DMS 273 (cell line): Measurements from ENCODE around the gene RAPGEF1.
"Not testable (repeated sequence)": the region's sequence is repeated elsewhere in the genome, so short reads cannot be mapped to it uniquely, and the experiment has no call there.

Experiments used
- DNase-seq: peaks from one replicate; lab custom pipeline; 2025; ENCODE audit not compliant: unreplicated experiment; lab: John Stamatoyannopoulos, UW

RAPGEF1 gene

GRCh38 chr9:131656356-131657036 lies 83.4 kb downstream of the RAPGEF1 start:
- DNase-seq: no peak

DNA sequence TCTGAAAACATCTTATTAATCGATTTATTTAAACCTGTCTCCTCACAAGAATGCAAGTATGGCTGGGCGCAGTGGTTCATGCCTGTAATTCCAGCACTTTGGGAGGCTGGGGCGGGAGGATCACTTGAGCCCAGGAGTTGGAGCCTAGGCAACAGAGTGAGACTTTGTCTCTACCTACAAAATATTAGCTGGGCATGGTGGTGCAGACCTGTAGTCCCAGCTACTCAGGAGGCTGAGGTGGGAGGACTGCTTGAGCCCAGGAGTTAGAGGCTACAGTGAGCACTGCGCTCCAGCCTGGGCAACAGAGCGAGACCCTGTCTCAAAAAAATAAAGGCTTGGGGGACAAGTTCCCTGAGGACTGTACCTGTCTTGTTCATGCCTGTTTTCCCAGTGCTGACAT lies 85.5 kb downstream of the RAPGEF1 start:
- not testable (repeated sequence) for DNase-seq

DNA sequence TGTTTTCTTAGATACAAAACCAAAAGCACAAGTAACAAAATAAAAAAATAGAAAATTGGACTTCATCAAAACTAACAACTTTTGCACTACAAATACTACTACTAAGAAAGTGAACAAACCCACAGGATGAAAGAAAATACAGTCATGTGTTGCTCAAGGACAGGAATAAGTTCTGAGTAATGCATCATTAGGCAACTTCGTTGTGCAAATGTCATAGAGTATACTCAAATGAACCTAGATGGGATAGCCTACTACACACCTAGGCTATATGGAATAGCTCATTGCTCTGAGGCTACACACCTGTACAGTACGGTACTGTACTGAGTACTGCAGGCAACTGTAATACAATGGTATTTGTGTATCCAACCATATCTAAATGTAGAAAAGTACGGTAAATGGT lies 88.3 kb downstream of the RAPGEF1 start:
- no peak for DNase-seq

DNA sequence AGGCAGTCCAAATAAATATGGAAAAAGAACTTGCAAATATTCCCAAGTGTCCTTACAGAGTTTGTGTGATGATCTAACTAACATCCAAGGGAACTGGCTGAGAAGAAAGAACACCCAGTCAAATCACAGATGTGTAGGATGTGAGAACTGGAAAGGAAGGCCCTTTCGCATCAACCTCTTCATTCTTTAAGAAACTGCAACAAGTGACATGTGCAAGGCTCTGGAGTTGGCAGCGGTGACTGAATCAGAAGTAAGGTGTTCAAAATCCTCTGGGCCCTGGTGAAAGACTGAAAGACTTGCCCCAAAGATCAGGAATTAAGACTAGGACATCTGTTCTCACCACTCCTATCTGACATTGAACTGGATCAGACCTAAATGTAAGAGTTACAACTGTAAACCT lies 88.7 kb downstream of the RAPGEF1 start:
- no peak for DNase-seq

DNA sequence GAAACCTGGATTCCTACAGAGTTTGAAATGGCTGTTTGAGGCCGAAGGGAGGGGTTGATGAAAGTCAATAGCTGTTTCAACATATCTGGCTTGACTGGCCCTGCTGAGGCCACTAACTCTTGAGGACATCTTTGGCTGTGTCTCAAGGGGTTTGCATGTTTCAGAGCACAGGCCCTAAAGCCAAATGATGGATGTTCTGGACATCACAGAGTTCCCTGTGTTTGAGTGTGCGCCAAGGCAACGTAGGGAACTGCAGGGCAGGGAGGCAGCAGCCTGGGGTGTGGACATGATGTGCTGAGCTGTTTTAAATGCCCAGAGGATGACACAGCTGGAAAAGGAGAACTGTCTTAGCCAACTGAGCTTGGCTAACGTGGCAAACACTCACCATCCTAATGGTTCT lies 89.6 kb downstream of the RAPGEF1 start:
- no peak for DNase-seq

GRCh38 chr9:131649646-131650045 lies 90.2 kb downstream of the RAPGEF1 start:
- no peak for DNase-seq

GRCh38 chr9:131645078-131645776 lies 94.6 kb downstream of the RAPGEF1 start:
- DNase-seq: no peak

- DNase-seq: no peak
Observed at GRCh38 chr9:131642496-131643083, 97.3 kb downstream of the RAPGEF1 start.

DNA sequence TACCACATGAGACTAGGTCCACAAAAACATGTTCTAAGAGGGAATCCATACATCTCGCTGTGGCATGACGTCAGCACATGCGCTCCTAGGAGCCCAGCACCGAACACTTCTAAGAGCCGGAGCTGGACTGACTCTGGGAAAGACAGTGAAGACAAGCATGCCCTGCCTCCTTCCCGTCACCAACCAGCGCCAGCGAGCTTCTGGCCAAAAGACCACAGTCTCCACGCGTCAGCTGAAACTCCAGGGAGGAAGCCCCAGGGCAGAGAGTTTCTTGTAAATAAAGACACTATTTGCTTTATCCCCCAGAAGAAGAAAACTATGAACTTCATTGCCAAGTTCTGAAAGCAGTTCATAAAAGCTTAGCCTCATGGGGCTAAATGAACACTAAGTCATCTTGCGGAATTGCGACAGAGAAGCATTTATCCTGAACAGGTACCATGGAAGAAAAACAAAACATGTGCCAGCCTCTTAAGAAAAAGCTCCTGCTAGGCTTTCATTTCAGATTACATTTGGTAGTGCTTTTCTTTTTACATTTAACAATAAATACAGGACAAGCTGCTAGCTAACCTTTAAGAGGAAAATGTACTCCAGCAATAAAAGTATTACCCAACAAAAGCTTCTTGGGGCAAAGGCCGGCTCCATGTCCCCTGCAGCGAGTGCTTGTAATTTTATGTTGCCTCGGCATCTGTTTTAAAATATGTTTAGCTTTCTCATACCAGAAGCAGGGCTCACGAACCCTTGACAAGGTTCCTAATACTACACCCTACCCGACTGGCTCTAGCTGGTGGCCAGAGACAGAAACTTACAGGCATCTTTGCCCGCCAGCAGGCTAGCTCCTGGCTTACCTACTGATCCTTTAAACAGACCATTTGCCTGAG lies 98.0 kb downstream of the RAPGEF1 start:
- no peak for DNase-seq

DNA sequence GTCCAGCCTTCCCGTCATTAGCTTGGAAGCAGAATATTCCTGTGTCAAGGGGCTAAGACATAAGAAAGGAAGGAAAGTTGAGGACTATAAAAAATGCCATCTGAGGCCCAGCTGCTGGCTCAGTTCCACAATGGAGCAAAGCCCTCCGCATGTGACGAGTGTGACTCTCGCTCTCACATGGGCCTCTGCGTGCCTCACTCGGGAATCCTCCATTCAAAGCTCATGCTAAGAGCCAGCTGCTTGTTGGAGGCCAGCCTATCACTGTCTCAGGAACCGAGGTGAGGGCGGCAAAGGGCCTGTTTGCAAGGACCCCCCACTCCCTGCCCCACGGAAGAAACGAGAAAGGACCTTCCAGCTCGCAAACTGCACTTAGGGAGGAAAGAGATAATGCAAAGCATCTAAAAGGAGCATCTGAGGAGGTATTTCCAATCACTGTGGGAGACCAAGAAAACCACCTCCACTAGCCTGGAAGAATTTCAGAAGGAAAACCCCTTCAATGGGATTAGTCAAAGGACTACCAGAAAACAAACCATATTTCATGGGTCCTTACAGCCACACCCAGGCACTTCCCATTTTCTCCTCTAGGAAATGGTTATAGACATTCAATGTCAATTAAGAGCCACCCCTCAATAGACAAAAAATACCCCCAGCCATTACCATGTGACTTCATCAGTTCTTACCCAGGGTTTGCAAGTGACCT lies 99.3 kb downstream of the RAPGEF1 start:
- no peak for DNase-seq

DNA sequence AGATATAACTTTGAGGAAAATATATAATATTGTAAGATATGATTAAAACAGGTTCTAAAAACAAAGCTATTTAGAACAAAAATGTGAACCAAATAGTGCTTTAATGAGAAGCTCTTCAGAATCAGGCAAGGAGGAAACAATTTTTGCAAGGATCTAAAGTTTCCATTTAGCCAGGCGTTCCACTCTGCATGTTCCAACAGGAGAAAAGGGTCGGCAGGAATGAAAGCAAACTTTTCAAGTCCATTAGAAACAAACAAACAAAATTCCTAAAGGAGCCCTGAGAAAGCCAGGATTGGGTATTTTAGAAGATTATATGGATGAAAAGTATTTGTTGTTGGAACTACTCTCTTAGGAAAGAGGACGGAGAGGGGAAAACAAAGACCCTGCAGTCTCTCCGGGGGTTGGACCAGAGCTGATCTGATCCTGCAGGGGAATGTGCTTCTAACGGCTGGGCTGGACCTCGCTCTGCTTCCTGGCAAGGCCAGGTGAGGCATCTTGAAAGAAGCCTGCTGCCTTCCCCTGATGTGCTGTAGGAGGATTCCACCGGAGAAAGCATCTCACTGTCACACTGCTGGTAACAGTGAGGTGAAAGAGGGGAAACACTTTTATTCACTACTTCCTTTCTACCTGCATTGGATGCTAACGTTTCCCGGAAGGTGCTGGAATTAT lies 100.0 kb downstream of the RAPGEF1 start:
- DNase-seq: no peak

DNA sequence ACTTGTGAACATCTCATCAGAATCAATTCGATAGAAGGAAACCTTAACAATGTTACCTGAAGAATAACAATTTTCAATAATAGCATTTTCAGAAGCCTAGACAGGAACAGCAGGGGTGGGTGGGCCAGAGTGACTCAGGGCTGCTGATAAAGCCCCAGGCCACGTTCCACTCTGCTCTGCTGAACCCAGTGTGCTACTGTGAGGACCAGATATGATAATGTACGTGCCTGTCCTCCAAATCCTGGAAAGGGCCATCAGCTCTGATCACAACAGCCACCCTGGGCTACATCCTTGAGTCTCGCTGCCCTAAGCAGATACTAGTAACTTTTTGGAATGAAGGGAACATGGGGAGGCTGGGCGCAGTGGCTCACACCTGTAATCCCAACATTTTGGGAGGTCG lies 103.3 kb downstream of the RAPGEF1 start:
- no peak for DNase-seq

DNA sequence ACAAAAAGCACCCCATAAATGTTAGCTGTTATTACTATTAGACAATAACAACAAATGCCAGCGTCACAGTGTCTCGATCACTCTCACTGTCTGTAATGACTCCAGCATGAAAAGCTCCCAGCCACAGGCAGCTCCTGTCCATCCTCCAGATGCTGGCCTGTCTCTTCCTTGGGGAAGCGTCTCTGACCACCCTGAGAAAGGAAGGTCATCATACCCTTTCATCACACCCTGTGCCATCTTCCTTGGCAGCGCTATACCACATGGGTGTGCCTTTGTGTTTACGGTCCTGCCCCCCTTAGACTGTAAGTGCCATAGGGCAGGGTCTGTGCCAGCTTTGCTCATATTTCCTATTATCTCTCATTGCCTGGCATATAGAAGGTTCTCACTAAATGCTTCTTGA lies 104.0 kb downstream of the RAPGEF1 start:
- no peak for DNase-seq

DNA sequence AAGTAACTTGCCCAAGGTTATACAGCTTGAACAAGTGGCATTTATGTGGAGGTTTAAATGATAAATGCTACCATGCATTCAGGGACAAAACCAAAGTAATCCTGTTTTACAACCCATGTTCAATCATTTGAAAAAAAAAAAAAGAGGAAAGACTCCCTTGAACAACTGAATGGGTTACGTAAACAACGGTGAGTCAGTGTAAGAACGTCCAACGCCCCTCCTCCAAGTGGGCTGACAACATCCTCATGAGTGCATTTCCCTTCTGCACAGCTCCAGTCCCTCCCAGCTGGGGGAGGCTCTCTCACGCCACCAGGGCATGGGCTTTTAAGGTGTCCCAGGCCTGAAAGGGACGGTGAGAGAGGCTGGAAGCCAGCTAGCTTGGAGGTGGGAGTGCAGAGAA lies 104.6 kb downstream of the RAPGEF1 start:
- DNase-seq: peak; percentile 17

DNA sequence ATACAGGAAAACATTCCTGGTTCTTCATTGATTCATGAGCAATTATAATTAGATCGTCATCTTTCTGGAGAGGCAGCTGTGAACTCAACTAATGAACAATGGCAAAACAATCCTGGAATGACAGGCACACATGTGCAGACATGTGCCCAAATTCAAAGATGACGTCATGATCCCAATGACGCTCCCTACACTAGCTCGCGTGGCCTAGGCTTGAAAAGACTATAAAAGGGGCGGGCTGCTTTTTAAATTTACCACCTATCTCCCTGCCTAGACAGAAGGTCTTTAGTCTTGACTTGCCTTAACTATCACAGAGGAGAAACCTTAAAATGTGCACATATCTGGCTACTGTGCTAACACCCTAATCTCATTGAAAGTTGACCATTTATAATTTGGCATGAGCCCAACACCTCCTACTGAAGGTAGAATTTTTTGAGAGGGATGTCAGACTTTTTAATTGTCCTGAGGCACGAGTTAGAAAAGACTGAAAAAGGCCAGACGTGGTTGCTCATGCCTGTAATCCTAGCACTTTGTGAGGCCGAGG lies 106.3 kb downstream of the RAPGEF1 start:
- peak; percentile 31 for DNase-seq

- DNase-seq: no peak
Observed at GRCh38 chr9:131631306-131631705, 108.6 kb downstream of the RAPGEF1 start.

DNA sequence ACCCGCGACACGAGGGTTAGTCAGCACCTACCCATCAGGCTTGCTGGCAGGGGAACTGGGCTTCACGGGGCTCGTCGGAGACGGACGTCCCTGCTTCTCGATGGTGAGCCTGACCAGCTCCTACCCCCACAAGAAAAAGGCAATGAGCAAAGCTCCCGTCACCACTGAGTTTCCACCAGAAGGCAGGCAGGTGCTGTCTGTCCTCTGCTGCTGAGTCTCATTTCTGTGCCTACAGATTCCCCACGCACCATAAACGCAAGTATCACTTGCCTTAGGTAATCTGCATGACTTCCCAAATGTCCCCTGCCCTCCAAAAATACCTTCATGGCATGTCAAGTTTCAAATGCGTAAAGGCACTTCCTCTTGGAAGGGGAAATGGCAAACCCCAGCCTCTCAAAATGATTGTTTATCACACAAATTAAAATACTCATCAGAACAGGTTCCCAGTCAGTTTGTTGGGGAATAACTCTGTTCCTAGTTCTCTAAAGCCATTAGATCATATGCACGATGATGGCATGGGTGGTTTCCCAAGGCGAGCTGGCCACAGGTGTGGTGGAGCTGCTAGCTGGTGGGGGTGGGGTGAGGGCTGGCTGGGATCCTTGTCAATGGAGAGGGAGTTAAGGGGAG lies 109.6 kb downstream of the RAPGEF1 start:
- no peak for DNase-seq

- no peak for DNase-seq
Observed at GRCh38 chr9:131629825-131630204, 110.1 kb downstream of the RAPGEF1 start.

- no peak for DNase-seq
Observed at GRCh38 chr9:131629226-131629500, 110.7 kb downstream of the RAPGEF1 start.
